Measurements from ENCODE around the gene FOXP1.

FOXP1 gene

DNA sequence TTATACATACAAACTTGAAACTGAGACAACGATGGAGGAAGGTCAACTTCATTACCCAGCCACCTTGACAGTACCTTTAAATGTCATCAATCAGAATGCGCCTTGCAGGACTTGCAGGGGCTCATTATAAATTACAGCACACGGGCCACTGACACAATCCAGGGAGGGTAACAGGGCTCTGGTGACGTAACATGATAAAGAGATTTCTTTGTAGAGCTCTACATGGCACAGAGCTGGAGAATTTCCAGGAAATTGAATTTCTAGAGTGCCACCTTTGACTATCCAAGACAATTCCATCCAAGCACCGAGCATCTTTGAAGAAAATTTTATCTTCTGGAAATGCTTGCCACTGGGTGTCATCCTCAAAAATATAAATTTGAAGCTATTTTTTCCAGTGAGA, 486.0 kb downstream of the FOXP1 start:
- H3K4me1 ChIP-seq (ENCODE audit: control insufficient read depth in 5 of 5, insufficient read depth in 5 of 5, low read length in 5 of 5) = peaks cover 0 to 20% (median 14%) of the 10 kb centered on the region in 5 donors

DNA sequence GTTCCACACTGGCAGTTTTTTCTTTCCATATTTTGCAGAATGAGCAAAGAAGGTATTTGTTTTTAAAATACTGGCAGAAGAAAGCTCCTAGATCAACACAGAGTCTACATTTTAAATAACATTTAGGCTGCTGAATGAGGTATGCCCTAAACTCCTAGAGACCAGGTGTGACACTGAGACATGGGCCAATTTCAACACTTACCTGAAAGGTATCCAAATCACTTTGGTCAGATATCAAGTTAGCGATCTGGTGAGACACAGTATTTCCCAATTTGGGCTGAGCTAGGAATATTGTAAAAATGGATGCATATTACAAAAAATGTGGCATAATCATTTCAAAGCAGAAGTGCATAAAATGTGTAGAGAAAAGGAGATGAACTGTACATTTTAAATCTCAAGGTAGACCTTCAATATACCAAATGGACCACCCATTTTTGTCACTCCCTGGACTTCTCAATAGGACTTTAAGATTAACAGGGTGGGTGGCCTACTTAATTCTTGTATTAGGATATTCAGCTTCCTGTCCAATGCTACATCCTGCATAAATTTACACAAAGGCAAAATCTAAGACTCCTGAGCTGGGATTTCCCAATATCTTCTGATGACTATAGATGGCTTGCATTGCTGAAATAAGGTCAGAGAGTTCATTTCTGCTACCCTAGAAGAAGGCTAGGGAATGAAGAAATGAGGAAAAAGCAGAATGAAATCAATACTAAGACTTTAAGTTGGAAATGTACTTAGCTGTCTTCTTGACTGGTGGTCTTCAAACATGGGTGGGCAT, 487.8 kb downstream of the FOXP1 start:
- Histone ChIP-seq H3K4me1 (ENCODE audit: control insufficient read depth in 5 of 5, insufficient read depth in 5 of 5, low read length in 5 of 5) (peaks cover 0 to 6% (median 1%) of the 10 kb centered on the region in 5 donors), H3K27ac (ENCODE audit: low read depth, low read length) (no peak overlapping the region), H3K9ac (ENCODE audit: low read length in 5 of 5) (no peak overlapping the region), H3K4me3 (ENCODE audit: low read depth in 1 of 5, low read length in 5 of 5) (no peak overlapping the region), H3K36me3 (ENCODE audit: control insufficient read depth in 5 of 5, insufficient read depth in 5 of 5, low read length in 5 of 5) (peaks cover 0 to 3% (median 0%) of the 10 kb centered on the region in 5 donors), H3K9me3 (ENCODE audit: control insufficient read depth in 5 of 5, low read length in 5 of 5) (no peaks in the 10 kb centered on the region), H3K27me3 (ENCODE audit: control insufficient read depth in 5 of 5, insufficient read depth in 4 of 5, low read length in 5 of 5) (no peaks in the 10 kb centered on the region)

More for the DNA sequence above, 486.0 kb downstream of the FOXP1 start:
- H3K36me3 ChIP-seq (ENCODE audit: control insufficient read depth in 5 of 5, insufficient read depth in 5 of 5, low read length in 5 of 5) = peaks cover 0 to 3% (median 0%) of the 10 kb centered on the region in 5 donors
- no peaks in the 10 kb centered on the region for H3K9me3 ChIP-seq (ENCODE audit: control insufficient read depth in 5 of 5, low read length in 5 of 5)
- H3K27ac ChIP-seq (ENCODE audit: low read depth, low read length) = no peak overlapping the region
- H3K4me3 ChIP-seq (ENCODE audit: low read depth in 1 of 5, low read length in 5 of 5) = no peak overlapping the region
- H3K9ac ChIP-seq (ENCODE audit: low read length in 5 of 5) = no peak overlapping the region
- H3K27me3 ChIP-seq (ENCODE audit: control insufficient read depth in 5 of 5, insufficient read depth in 4 of 5, low read length in 5 of 5) = no peaks in the 10 kb centered on the region

DNA sequence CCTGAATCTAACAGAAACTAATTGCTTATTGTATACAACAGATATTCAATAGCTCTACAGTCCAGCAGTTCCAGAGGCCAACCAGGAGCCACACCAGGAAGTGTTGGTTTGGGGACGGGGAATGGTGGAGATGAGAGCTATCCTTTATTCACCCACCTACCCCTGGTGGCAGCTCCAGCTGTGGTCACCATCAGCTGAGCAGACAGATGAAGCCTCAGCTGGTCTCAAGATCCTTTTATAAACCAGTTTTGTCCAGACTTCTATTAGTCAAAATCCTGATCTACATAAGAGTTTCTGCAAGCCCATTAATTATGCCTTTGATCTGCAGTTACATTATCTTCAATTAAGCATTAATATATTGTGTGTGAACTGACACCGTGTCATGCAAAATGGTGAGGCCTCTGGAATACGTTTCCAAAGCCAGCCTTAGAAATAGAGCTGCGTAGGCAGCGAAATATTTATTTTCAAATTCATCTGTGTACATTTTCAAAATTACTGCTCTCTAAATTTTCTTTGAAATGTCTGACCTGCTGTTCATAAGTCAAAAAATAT, 488.8 kb downstream of the FOXP1 start:
- H3K4me1 ChIP-seq (ENCODE audit: control insufficient read depth in 5 of 5, insufficient read depth in 5 of 5, low read length in 5 of 5) = peaks cover 0 to 3% (median under 1%) of the 10 kb centered on the region in 5 donors
- H3K4me3 ChIP-seq (ENCODE audit: low read depth in 1 of 5, low read length in 5 of 5) = no peak overlapping the region
- H3K9ac ChIP-seq (ENCODE audit: low read length in 5 of 5) = no peak overlapping the region
- no peaks in the 10 kb centered on the region for H3K27me3 ChIP-seq (ENCODE audit: control insufficient read depth in 5 of 5, insufficient read depth in 4 of 5, low read length in 5 of 5)
- H3K27ac ChIP-seq (ENCODE audit: low read depth, low read length) = no peak overlapping the region
- no peaks in the 10 kb centered on the region for H3K9me3 ChIP-seq (ENCODE audit: control insufficient read depth in 5 of 5, low read length in 5 of 5)
- peaks cover 0 to 3% (median 0%) of the 10 kb centered on the region in 5 donors for H3K36me3 ChIP-seq (ENCODE audit: control insufficient read depth in 5 of 5, insufficient read depth in 5 of 5, low read length in 5 of 5)

GRCh38 chr3:71092665-71093064, 490.9 kb downstream of the FOXP1 start:
- H3K4me3 ChIP-seq (ENCODE audit: low read depth in 1 of 5, low read length in 5 of 5) = no peak overlapping the region
- H3K9ac ChIP-seq (ENCODE audit: low read length in 5 of 5) = no peak overlapping the region
- peaks cover 0 to 3% (median 0%) of the 10 kb centered on the region in 5 donors for H3K36me3 ChIP-seq (ENCODE audit: control insufficient read depth in 5 of 5, insufficient read depth in 5 of 5, low read length in 5 of 5)
- H3K9me3 ChIP-seq (ENCODE audit: control insufficient read depth in 5 of 5, low read length in 5 of 5) = no peaks in the 10 kb centered on the region
- H3K27ac ChIP-seq (ENCODE audit: low read depth, low read length) = no peak overlapping the region
- H3K4me1 ChIP-seq (ENCODE audit: control insufficient read depth in 5 of 5, insufficient read depth in 5 of 5, low read length in 5 of 5) = peaks cover 0 to 6% (median 5%) of the 10 kb centered on the region in 5 donors
- no peaks in the 10 kb centered on the region for H3K27me3 ChIP-seq (ENCODE audit: control insufficient read depth in 5 of 5, insufficient read depth in 4 of 5, low read length in 5 of 5)

- no peak overlapping the region for H3K9ac ChIP-seq (ENCODE audit: low read length in 5 of 5)
- H3K27ac ChIP-seq (ENCODE audit: low read depth, low read length) = no peak overlapping the region
- no peak overlapping the region for H3K4me3 ChIP-seq (ENCODE audit: low read depth in 1 of 5, low read length in 5 of 5)
- peaks cover 0 to 6% (median 5%) of the 10 kb centered on the region in 5 donors for H3K4me1 ChIP-seq (ENCODE audit: control insufficient read depth in 5 of 5, insufficient read depth in 5 of 5, low read length in 5 of 5)
- H3K9me3 ChIP-seq (ENCODE audit: control insufficient read depth in 5 of 5, low read length in 5 of 5) = no peaks in the 10 kb centered on the region
- no peaks in the 10 kb centered on the region for H3K27me3 ChIP-seq (ENCODE audit: control insufficient read depth in 5 of 5, insufficient read depth in 4 of 5, low read length in 5 of 5)
- H3K36me3 ChIP-seq (ENCODE audit: control insufficient read depth in 5 of 5, insufficient read depth in 5 of 5, low read length in 5 of 5) = peaks cover 0 to 3% (median 0%) of the 10 kb centered on the region in 5 donors
Observed at GRCh38 chr3:71090207-71090606, 493.3 kb downstream of the FOXP1 start.

DNA sequence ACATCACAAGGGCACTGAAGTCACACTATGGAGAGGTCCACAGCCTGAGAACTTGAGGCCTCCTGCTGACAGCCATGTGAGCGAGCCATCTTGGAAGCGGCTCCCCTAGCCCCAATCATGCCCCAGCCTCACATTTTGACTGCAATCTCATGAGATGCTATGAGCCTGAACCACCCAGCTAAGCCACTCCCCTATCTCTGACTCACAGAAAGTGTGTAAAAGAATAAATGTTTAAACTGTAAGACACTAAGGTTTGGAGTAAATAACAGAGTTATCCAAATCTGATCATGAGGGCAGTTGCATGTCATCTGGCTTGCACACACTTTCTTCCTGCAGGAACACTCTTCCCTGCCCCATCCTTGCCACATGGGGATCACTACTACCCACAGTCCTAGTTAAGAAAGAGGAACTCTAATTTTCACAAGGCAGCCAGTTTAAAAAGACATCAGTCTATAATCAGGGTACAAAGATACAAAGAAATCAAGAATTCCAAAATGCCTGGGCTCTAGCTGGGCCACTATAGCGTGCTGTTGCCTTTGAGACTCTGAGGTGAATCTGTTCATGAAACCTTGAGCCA, 494.2 kb downstream of the FOXP1 start:
- Histone ChIP-seq H3K4me1 (ENCODE audit: control insufficient read depth in 5 of 5, insufficient read depth in 5 of 5, low read length in 5 of 5) (peaks cover 0 to 6% (median 5%) of the 10 kb centered on the region in 5 donors), H3K9me3 (ENCODE audit: control insufficient read depth in 5 of 5, low read length in 5 of 5) (no peaks in the 10 kb centered on the region), H3K9ac (ENCODE audit: low read length in 5 of 5) (no peak overlapping the region), H3K4me3 (ENCODE audit: low read depth in 1 of 5, low read length in 5 of 5) (no peak overlapping the region), H3K27ac (ENCODE audit: low read depth, low read length) (no peak overlapping the region), H3K36me3 (ENCODE audit: control insufficient read depth in 5 of 5, insufficient read depth in 5 of 5, low read length in 5 of 5) (no peaks in the 10 kb centered on the region), H3K27me3 (ENCODE audit: control insufficient read depth in 5 of 5, insufficient read depth in 4 of 5, low read length in 5 of 5) (no peaks in the 10 kb centered on the region)

- H3K4me3 ChIP-seq (ENCODE audit: low read depth in 1 of 5, low read length in 5 of 5) = no peak overlapping the region
- peaks cover 0 to 6% (median 5%) of the 10 kb centered on the region in 5 donors for H3K4me1 ChIP-seq (ENCODE audit: control insufficient read depth in 5 of 5, insufficient read depth in 5 of 5, low read length in 5 of 5)
- no peaks in the 10 kb centered on the region for H3K27me3 ChIP-seq (ENCODE audit: control insufficient read depth in 5 of 5, insufficient read depth in 4 of 5, low read length in 5 of 5)
- H3K36me3 ChIP-seq (ENCODE audit: control insufficient read depth in 5 of 5, insufficient read depth in 5 of 5, low read length in 5 of 5) = no peaks in the 10 kb centered on the region
- no peak overlapping the region for H3K27ac ChIP-seq (ENCODE audit: low read depth, low read length)
- no peak overlapping the region for H3K9ac ChIP-seq (ENCODE audit: low read length in 5 of 5)
- no peaks in the 10 kb centered on the region for H3K9me3 ChIP-seq (ENCODE audit: control insufficient read depth in 5 of 5, low read length in 5 of 5)
Observed at GRCh38 chr3:71088742-71089141, 494.8 kb downstream of the FOXP1 start.

DNA sequence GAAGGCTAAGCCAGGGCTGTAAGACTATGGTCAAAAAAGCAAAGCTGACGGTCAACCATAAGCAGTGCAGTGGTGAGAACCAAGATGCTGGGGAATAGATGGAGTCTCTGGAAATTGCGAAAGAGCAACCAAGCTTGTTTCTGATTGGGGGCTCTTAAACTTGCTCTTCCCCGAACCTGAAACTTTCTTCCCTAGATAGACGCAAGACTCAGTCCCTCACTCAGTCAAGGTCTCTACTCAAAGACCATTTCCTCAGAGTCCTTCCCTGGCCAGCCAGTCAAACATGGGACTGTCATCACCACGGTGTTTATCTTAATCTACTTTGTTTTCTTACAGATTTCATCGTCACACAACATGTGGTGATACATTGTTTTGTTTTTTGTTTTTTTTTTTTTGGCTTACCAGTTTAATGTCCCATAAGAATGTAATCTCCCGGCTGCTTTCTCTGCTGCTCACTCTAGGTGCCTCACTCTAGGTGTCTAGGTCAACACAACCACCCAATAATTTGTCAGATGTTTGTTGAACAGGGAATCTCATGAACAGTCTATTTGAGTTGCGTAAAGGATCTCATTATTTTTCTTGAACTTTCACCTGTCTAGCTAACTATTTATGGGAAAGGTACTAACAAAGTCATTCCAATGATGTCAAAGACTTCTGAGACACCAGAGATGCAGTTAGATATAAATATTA, 495.4 kb downstream of the FOXP1 start:
- Histone ChIP-seq H3K36me3 (ENCODE audit: control insufficient read depth in 5 of 5, insufficient read depth in 5 of 5, low read length in 5 of 5) (no peaks in the 10 kb centered on the region), H3K9ac (ENCODE audit: low read length in 5 of 5) (no peak overlapping the region), H3K4me1 (ENCODE audit: control insufficient read depth in 5 of 5, insufficient read depth in 5 of 5, low read length in 5 of 5) (peaks cover 0 to 8% (median 5%) of the 10 kb centered on the region in 5 donors), H3K4me3 (ENCODE audit: low read depth in 1 of 5, low read length in 5 of 5) (no peak overlapping the region), H3K9me3 (ENCODE audit: control insufficient read depth in 5 of 5, low read length in 5 of 5) (no peaks in the 10 kb centered on the region), H3K27me3 (ENCODE audit: control insufficient read depth in 5 of 5, insufficient read depth in 4 of 5, low read length in 5 of 5) (no peaks in the 10 kb centered on the region), H3K27ac (ENCODE audit: low read depth, low read length) (no peak overlapping the region)

DNA sequence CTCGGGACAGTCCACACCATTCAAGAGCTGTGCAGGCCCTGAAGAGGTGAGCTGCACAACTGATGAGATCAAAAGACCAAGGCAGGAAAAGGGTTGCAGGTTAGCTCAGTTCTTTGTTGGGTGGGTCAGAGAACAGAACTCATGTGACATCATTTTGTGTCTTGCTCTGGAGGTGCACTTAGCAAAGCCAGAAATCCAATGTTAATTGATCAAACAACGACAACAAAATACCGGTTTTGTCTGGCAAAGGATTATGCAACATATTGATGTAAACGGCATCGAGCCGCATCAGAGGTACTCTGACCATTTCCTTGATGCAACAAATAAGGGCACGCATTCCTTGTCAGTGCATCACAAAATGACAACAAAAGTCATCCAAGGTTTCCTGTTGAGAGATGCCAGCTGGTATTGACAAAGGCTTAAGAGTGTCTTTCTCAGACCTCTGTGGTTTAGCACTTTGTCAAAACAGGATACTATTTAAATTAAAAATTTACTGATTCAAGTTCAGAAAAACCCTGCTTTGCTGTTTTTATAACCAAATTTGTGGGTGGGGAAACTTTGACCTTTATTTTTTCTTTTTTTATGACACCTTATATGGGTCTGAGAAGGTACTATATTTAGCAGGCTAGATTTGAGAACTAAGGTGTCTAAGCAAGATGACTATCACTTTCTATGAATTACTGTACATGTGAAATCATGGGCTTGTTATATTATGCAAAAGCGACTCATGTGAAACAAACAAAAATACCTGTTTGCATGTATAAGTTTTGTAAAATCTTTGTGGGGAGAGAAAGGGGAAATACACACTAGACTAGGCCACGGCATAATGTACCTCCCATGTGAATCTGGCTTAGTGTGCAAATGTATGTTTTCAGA, 496.1 kb downstream of the FOXP1 start:
- no peak overlapping the region for H3K4me3 ChIP-seq (ENCODE audit: low read depth in 1 of 5, low read length in 5 of 5)
- H3K9ac ChIP-seq (ENCODE audit: low read length in 5 of 5) = no peak overlapping the region
- H3K9me3 ChIP-seq (ENCODE audit: control insufficient read depth in 5 of 5, low read length in 5 of 5) = no peaks in the 10 kb centered on the region
- H3K4me1 ChIP-seq (ENCODE audit: control insufficient read depth in 5 of 5, insufficient read depth in 5 of 5, low read length in 5 of 5) = peaks cover 0 to 8% (median 5%) of the 10 kb centered on the region in 5 donors
- no peaks in the 10 kb centered on the region for H3K27me3 ChIP-seq (ENCODE audit: control insufficient read depth in 5 of 5, insufficient read depth in 4 of 5, low read length in 5 of 5)
- no peak overlapping the region for H3K27ac ChIP-seq (ENCODE audit: low read depth, low read length)
- H3K36me3 ChIP-seq (ENCODE audit: control insufficient read depth in 5 of 5, insufficient read depth in 5 of 5, low read length in 5 of 5) = no peaks in the 10 kb centered on the region

Data from subcutaneous abdominal adipose tissue (tissue), 5 donors.